H9 (cell line): ENCODE measurements around the gene ITPR2. TPM values are rescaled to one million over a fixed set of nuclear protein-coding genes. Genes with fewer than 3 reads are reported as not detected.

ENCODE experiments used
- DNase-seq: peaks from one replicate; pipeline ENCODE4 v3.0.0-alpha.2; 2017
- H2AFZ ChIP-seq: one replicate; pipeline ENCODE4 v1.6.1; 2013; ENCODE audit warnings: mild to moderate bottlenecking, low read length, control low read depth, moderate library complexity
- H2AK5ac ChIP-seq: 2 replicates; pipeline ENCODE4 v1.6.1; 2013; ENCODE audit warnings: low read length, control low read depth, mixed read lengths; ENCODE audit not compliant: insufficient read length
- H2BK120ac ChIP-seq: one replicate; pipeline ENCODE4 v1.6.1; 2013; ENCODE audit warnings: low read depth, mild to moderate bottlenecking, low read length, control low read depth, inconsistent platforms; ENCODE audit not compliant: poor library complexity, severe bottlenecking
- H2BK12ac ChIP-seq: 2 replicates; pipeline ENCODE4 v1.6.1; 2013; ENCODE audit warnings: low read length, control low read depth, mixed read lengths, low read depth; ENCODE audit not compliant: insufficient read length
- H2BK15ac ChIP-seq: 2 replicates; pipeline ENCODE4 v1.6.1; 2013; ENCODE audit warnings: low read depth, low read length, control low read depth
- H2BK20ac ChIP-seq: one replicate; pipeline ENCODE4 v1.6.1; 2013; ENCODE audit warnings: low read depth, mild to moderate bottlenecking, low read length, control low read depth, inconsistent platforms; ENCODE audit not compliant: poor library complexity, severe bottlenecking
- H2BK5ac ChIP-seq: 2 replicates; pipeline ENCODE4 v1.6.1; 2013; ENCODE audit warnings: low read length, control low read depth, mixed read lengths; ENCODE audit not compliant: insufficient read length
- H3K14ac ChIP-seq: 2 replicates; pipeline ENCODE4 v1.6.1; 2013; ENCODE audit warnings: low read length, control low read depth; ENCODE audit not compliant: insufficient read depth
- H3K18ac ChIP-seq: 2 replicates; pipeline ENCODE4 v1.6.1; 2013; ENCODE audit warnings: low read depth, mild to moderate bottlenecking, mixed read lengths, low read length, control low read depth; ENCODE audit not compliant: insufficient read length
- H3K23ac ChIP-seq: 2 replicates; pipeline ENCODE4 v1.6.1; 2013; ENCODE audit warnings: low read length, control low read depth, mixed read lengths, low read depth; ENCODE audit not compliant: insufficient read length
- H3K23me2 ChIP-seq: 2 replicates; pipeline ENCODE4 v1.6.1; 2013; ENCODE audit warnings: low read depth, mild to moderate bottlenecking, mixed read lengths, low read length, control low read depth; ENCODE audit not compliant: insufficient read length, poor library complexity, severe bottlenecking
- H3K27ac ChIP-seq: 2 replicates; pipeline ENCODE4 v1.5.1; 2013; ENCODE audit warnings: low read length, control low read depth, mixed read lengths, low read depth; ENCODE audit not compliant: insufficient read length
- H3K27me3 ChIP-seq: 2 replicates; pipeline ENCODE4 v1.6.1; 2013; ENCODE audit warnings: low read length, control low read depth, inconsistent platforms; ENCODE audit not compliant: insufficient read depth
- H3K4ac ChIP-seq: 2 replicates; pipeline ENCODE4 v1.6.1; 2013; ENCODE audit warnings: low read depth, mild to moderate bottlenecking, control low read depth, inconsistent platforms, low read length, moderate library complexity
- H3K4me1 ChIP-seq: 2 replicates; pipeline ENCODE4 v1.6.1; 2013; ENCODE audit warnings: low read length, control low read depth, inconsistent platforms; ENCODE audit not compliant: insufficient read depth
- H3K4me2 ChIP-seq: 2 replicates; pipeline ENCODE4 v1.6.1; 2013; ENCODE audit warnings: low read length, control low read depth, mixed read lengths; ENCODE audit not compliant: insufficient read length, insufficient read depth
- H3K56ac ChIP-seq: 2 replicates; pipeline ENCODE4 v1.6.1; 2013; ENCODE audit warnings: low read depth, mild to moderate bottlenecking, mixed read lengths, low read length, control low read depth; ENCODE audit not compliant: insufficient read length
- H3K79me1 ChIP-seq: 2 replicates; pipeline ENCODE4 v1.6.1; 2013; ENCODE audit warnings: low read depth, mild to moderate bottlenecking, moderate library complexity, low read length, control low read depth, inconsistent platforms; ENCODE audit not compliant: insufficient read depth, poor library complexity, severe bottlenecking
- H3K79me2 ChIP-seq: 2 replicates; pipeline ENCODE4 v1.6.1; 2013; ENCODE audit warnings: low read length, control low read depth, inconsistent platforms; ENCODE audit not compliant: insufficient read depth
- H3K9ac ChIP-seq: 2 replicates; pipeline ENCODE4 v1.6.1; 2013; ENCODE audit warnings: low read length, control low read depth, mixed read lengths; ENCODE audit not compliant: insufficient read length; ENCODE audit errors: extremely low read depth
- H3K9me3 ChIP-seq: one replicate; pipeline ENCODE4 v1.6.1; 2013; ENCODE audit warnings: low read depth, low read length, inconsistent platforms; ENCODE audit not compliant: control insufficient read depth
- H3T11ph ChIP-seq: one replicate; pipeline ENCODE4 v1.6.1; 2013; ENCODE audit warnings: mild to moderate bottlenecking, low read length, control low read depth, inconsistent platforms
- H4K20me1 ChIP-seq: one replicate; pipeline ENCODE4 v1.6.1; 2013; ENCODE audit not compliant: control insufficient read depth, insufficient read length, insufficient read depth
- H4K5ac ChIP-seq: 2 replicates; pipeline ENCODE4 v1.6.1; 2013; ENCODE audit warnings: low read depth, mild to moderate bottlenecking, mixed read lengths, low read length, control low read depth; ENCODE audit not compliant: insufficient read length
- H4K8ac ChIP-seq: replicated peaks from 2 replicates; pipeline ENCODE4 v1.6.1; 2013; ENCODE audit warnings: low read length, control low read depth, mixed read lengths, low read depth; ENCODE audit not compliant: insufficient read length
- H4K91ac ChIP-seq: 2 replicates; pipeline ENCODE4 v1.6.1; 2013; ENCODE audit warnings: low read depth, mild to moderate bottlenecking, moderate library complexity, mixed read lengths, low read length, control low read depth; ENCODE audit not compliant: insufficient read length
- H3K27ac Mint-ChIP-seq, 3 experiments: 2 replicates in 2 of 3; 3 replicates in 1 of 3; pipeline ENCODE4 v1.8.0; 2020 to 2021; ENCODE audit warnings: mixed read lengths in 3 of 3, mild to moderate bottlenecking in 1 of 3, moderate library complexity in 1 of 3
- H3K27me3 Mint-ChIP-seq: 2 replicates; pipeline ENCODE4 v1.8.0; 2021; ENCODE audit warnings: low read depth, mild to moderate bottlenecking, moderate library complexity, mixed read lengths
- H3K36me3 Mint-ChIP-seq, 3 experiments: 2 replicates in 2 of 3; 3 replicates in 1 of 3; pipeline ENCODE4 v1.8.0; 2020 to 2021; ENCODE audit warnings: low read depth in 3 of 3, mixed read lengths in 3 of 3; ENCODE audit not compliant: insufficient read depth in 1 of 3
- H3K4me1 Mint-ChIP-seq, 2 experiments: 2 replicates each; pipeline ENCODE4 v1.8.0; 2020; ENCODE audit warnings: mixed read lengths in 2 of 2
- H3K4me3 Mint-ChIP-seq, 2 experiments: 2 replicates in 1 of 2; 3 replicates in 1 of 2; pipeline ENCODE4 v1.8.0; 2020 to 2021; ENCODE audit warnings: mild to moderate bottlenecking in 2 of 2, mixed read lengths in 2 of 2, moderate library complexity in 1 of 2
- H3K9me3 Mint-ChIP-seq, 2 experiments: 2 replicates in 1 of 2; 3 replicates in 1 of 2; pipeline ENCODE4 v1.8.0; 2020; ENCODE audit warnings: mild to moderate bottlenecking in 2 of 2, mixed read lengths in 2 of 2, moderate library complexity in 1 of 2
- CTCF ChIP-seq: fragments of 200-600 bp; sonication (generic); conservative IDR thresholded peaks from 3 replicates; pipeline ENCODE4 v1.8.0; 2021; ENCODE audit warnings: antibody characterized with exemption, mild to moderate bottlenecking
- WGBS: extraction: QIAGEN DNeasy Blood & Tissue Kit; methylation state at CpG from one replicate; pipeline ENCODE4 v1.1.7; 2013; ENCODE audit warnings: missing lambda C conversion rate, low lambda C conversion rate, mixed read lengths; ENCODE audit not compliant: insufficient read length; ENCODE audit errors: extremely low coverage; 5-methylcytosine and 5-hydroxymethylcytosine counted together
- total RNA-seq: library from RNA; stranded (reverse); gene quantifications from 2 replicates; pipeline ENCODE4 v1.2.1, GENCODE V29; 2021

ITPR2 gene
- total RNA-seq, 1 experiment from 2014 or later: 14.8 TPM

- H3K18ac ChIP-seq: no peak overlapping the region
- H3K14ac ChIP-seq: no peak overlapping the region
- H2AK5ac ChIP-seq: no peak overlapping the region
- H2BK15ac ChIP-seq: no peak overlapping the region
- H3K79me2 ChIP-seq: no peaks in the 10 kb centered on the region
- no peaks in the 10 kb centered on the region for H3K27me3 ChIP-seq
- H2AFZ ChIP-seq: no peak overlapping the region
- DNase-seq: no peak
- no peak overlapping the region for H3K4me3 Mint-ChIP-seq
- H3K9me3 Mint-ChIP-seq: peaks cover 13 to 14% of the 10 kb centered on the region in 2 experiments
- no peaks in the 10 kb centered on the region for H3K27me3 Mint-ChIP-seq
- H2BK120ac ChIP-seq: no peak overlapping the region
- no peak overlapping the region for H3K56ac ChIP-seq
- no peak overlapping the region for H4K5ac ChIP-seq
- no peaks in the 10 kb centered on the region for H3K4me1 Mint-ChIP-seq
- H3K9ac ChIP-seq: no peak overlapping the region
- no peak overlapping the region for H4K8ac ChIP-seq
- no peak overlapping the region for H4K91ac ChIP-seq
- H3K23ac ChIP-seq: peak overlapping the region; percentile 70
- no peak overlapping the region for H2BK20ac ChIP-seq
- peaks cover 2% of the 10 kb centered on the region for H3K79me1 ChIP-seq
- no peaks in the 10 kb centered on the region for H4K20me1 ChIP-seq
- peaks cover 4% of the 10 kb centered on the region for H3K9me3 ChIP-seq
- no peak overlapping the region for H3K4me2 ChIP-seq
- H2BK5ac ChIP-seq: no peak overlapping the region
- H3K27ac ChIP-seq: no peak overlapping the region
- no peak overlapping the region for H2BK12ac ChIP-seq
- no peak overlapping the region for H3T11ph ChIP-seq
- no peak for TF ChIP-seq CTCF
- no peaks in the 10 kb centered on the region for H3K4me1 ChIP-seq
- peak overlapping the region in 1 of 3 experiments; percentile 1; a peak in 1 of 7 replicates for H3K27ac Mint-ChIP-seq
- no CpG with 5 or more reads among the region's 1 CpG for whole genome bisulfite sequencing
- H3K4ac ChIP-seq: no peak overlapping the region
- H3K36me3 Mint-ChIP-seq: peaks cover 17 to 19% (median 18%) of the 10 kb centered on the region in 3 experiments
- no peaks in the 10 kb centered on the region for H3K23me2 ChIP-seq
These were observed 304.1 kb downstream of the ITPR2 start for GRCh38 chr12:26528943-26529342.
